ENCODE measurements around the gene GFPT1. TPM values are rescaled to one million over a fixed set of nuclear protein-coding genes. Genes with fewer than 3 reads are reported as not detected.

The GFPT1 gene
- total RNA-seq, 2 experiments from 2014 or later, result 23.5 to 26.1 TPM

DNA sequence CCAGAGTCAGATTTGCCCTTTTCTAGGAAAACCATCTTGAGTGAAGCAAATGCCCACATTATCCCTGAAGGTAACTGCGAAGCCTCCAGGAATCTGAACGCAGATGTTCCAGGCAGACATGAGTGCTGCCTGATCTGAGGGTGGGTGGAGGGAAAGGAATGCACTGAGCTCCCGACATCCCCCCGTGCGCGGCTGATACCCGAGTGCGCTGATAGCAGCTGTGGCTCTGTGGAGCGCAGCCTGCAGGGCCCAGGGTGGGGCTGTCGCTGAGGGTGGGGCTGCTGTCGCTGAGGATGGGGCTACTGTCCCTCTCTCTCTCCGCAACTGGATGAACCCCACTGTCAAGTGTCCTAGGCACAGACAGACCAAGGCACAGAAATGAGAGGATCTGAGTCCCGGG lies 82.4 kb downstream of the GFPT1 start:
- Mint-ChIP-seq H3K36me3 (ENCODE audit: low read depth) (no peaks in the 10 kb centered on the region), H3K27ac (no peak overlapping the region), H3K4me3 (no peak overlapping the region), H3K4me1 (ENCODE audit: low read depth) (peaks cover 12% of the 10 kb centered on the region), H3K27me3 (ENCODE audit: low read depth) (peaks cover 44% of the 10 kb centered on the region), H3K9me3 (ENCODE audit: insufficient read depth) (no peaks in the 10 kb centered on the region)
- POLR2A ChIA-PET, result interaction anchor here (0.9 kb wide), 1 partner anchor 10 kb away, joined by 3 read pairs; no protein-coding TSS in a partner anchor
- CTCF ChIA-PET, result interaction anchor here (1.2 kb wide), 1 partner anchor 14 kb away, joined by 3 read pairs; no protein-coding TSS in a partner anchor
- DNase-seq (no peak), ATAC-seq (no peak)

DNA sequence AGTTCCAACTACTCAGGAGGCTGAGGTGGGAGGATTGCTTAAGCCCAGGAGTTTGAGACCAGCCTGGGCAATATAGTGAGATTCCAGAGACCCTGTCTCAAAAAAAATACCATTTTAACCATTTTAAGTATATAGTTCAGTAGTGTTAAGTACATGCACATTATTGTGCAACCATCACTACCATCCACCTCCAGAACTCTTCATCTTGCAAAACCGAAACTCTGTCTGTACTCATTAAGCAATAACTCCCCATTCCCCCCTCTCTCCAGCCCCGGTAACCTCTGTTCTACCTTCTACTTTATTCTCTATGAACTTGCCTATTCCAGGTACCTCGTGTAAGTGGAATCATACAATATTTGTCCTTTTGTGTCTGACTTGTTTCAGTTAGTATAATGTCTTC lies 86.4 kb downstream of the GFPT1 start:
- Mint-ChIP-seq H3K27ac (no peak overlapping the region), H3K36me3 (ENCODE audit: low read depth) (no peaks in the 10 kb centered on the region), H3K9me3 (ENCODE audit: insufficient read depth) (no peaks in the 10 kb centered on the region), H3K4me3 (no peak overlapping the region), H3K4me1 (ENCODE audit: low read depth) (no peaks in the 10 kb centered on the region), H3K27me3 (ENCODE audit: low read depth) (peaks cover 31% of the 10 kb centered on the region)
- ChIA-PET CTCF (no interaction called here), POLR2A (no interaction called here)
- no peak for DNase-seq
- no peak for ATAC-seq

DNA sequence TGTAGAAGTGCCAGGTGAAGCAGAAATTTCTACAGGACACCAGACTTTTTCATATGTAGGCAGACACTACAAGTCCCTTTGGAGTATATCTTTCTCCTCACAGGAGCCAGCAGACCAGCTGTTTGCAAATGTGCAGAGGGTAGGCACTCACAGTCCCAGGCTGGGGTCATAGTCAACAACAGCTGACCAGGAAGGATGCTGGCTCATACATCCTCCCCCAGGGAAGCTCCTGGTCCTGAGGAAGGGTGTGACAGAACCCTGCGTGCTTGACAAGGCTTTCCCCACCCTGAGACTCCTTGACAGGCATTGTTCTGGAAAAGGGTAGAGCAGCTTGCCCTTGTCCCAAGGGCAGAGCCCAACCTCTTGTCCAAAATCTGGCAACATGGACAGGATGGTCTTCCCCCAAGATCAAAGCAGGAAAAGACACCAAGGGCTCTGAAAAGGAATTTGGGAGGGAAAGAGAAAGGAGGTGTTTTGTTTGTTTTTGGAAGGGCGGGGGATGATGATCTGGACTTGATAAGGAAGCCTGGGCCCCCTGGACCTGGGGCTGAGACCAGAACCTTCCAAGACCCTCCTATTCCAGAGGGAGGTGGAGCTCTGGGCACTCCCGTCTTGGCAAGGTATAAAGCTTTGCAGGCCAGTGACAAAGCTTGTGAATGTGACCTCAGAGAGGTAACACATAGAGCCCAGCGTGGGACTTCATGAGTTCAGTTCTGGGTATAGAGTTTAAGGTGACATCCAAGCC lies 87.1 kb downstream of the GFPT1 start:
- H3K27ac Mint-ChIP-seq, result no peak overlapping the region
- H3K9me3 Mint-ChIP-seq (ENCODE audit: insufficient read depth), result no peaks in the 10 kb centered on the region
- no peak for DNase-seq
- CTCF ChIA-PET, result no interaction called here
- POLR2A ChIA-PET, result no interaction called here
- ATAC-seq, result no peak
- H3K27me3 Mint-ChIP-seq (ENCODE audit: low read depth), result peaks cover 25% of the 10 kb centered on the region
- no peaks in the 10 kb centered on the region for H3K36me3 Mint-ChIP-seq (ENCODE audit: low read depth)
- H3K4me3 Mint-ChIP-seq, result no peak overlapping the region
- H3K4me1 Mint-ChIP-seq (ENCODE audit: low read depth), result no peaks in the 10 kb centered on the region

DNA sequence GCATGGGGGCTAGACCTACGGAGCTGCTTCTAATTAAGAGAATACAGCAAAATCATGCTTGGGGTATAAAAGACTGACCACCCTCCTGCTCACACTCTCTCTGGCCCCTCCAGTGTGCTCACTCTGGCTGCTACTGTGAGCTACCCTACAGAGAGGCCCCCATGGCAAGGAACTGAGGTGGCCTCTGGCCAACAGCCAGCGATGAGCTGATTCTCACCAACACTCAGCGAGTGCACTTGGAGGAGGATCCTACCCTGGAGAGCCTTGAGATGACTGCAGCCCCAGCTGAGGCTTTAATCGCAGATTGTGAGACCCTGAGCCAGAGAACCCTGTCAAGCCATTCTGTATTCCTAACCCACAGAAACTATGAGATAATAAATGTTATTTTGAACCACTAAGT lies 88.2 kb downstream of the GFPT1 start:
- Mint-ChIP-seq H3K27ac (no peak overlapping the region), H3K4me1 (ENCODE audit: low read depth) (no peaks in the 10 kb centered on the region), H3K9me3 (ENCODE audit: insufficient read depth) (no peaks in the 10 kb centered on the region), H3K27me3 (ENCODE audit: low read depth) (peaks cover 18% of the 10 kb centered on the region), H3K36me3 (ENCODE audit: low read depth) (no peaks in the 10 kb centered on the region), H3K4me3 (no peak overlapping the region)
- DNase-seq (no peak), ATAC-seq (no peak)
- POLR2A ChIA-PET, result no interaction called here
- CTCF ChIA-PET, result no interaction called here

DNA sequence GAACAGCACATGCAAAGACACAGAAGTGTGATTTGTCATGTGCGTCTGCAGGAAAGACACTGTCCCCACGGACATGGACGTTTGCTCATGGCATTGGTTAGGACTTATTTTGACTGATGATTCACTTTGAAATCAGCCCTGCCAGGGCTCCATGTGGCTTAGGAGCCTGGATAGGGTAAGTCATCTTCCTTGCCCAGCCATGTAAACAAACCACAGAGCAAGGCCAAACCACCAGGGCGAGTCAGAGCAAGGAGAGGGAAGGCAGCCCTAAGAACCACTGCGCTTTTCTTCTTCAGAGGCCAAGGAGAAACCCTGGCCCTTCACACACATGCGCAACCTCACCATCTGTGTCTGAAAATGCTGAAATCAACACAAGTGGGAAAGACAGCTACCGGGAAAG lies 88.8 kb downstream of the GFPT1 start:
- peaks cover 17% of the 10 kb centered on the region for H3K27me3 Mint-ChIP-seq (ENCODE audit: low read depth)
- no peak overlapping the region for H3K4me3 Mint-ChIP-seq
- POLR2A ChIA-PET, result no interaction called here
- no peak for DNase-seq
- CTCF ChIA-PET, result no interaction called here
- ATAC-seq, result no peak
- H3K36me3 Mint-ChIP-seq (ENCODE audit: low read depth), result no peaks in the 10 kb centered on the region
- no peak overlapping the region for H3K27ac Mint-ChIP-seq
- H3K9me3 Mint-ChIP-seq (ENCODE audit: insufficient read depth), result no peaks in the 10 kb centered on the region
- H3K4me1 Mint-ChIP-seq (ENCODE audit: low read depth), result no peaks in the 10 kb centered on the region

DNA sequence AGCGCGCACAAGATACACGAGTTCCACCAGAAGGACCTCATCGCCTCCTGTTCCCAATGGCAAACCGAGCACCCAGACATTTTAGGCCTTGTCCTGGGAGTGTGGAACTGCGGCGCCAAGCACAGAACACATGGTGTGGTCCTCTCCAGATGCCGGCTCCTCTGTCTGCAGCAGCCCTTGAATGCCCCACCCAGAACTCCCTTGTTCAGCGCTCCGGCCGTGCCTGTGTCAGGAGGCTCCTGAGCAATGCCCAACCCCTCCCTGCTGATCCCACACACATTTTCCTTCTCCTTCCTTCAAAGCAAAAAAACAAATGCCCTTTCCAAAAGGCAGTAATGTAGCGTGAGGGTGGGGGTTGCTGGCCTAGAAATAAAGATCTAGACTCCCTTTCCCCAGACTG lies 89.8 kb downstream of the GFPT1 start:
- Mint-ChIP-seq H3K9me3 (ENCODE audit: insufficient read depth) (no peaks in the 10 kb centered on the region), H3K27ac (no peak overlapping the region), H3K4me1 (ENCODE audit: low read depth) (no peaks in the 10 kb centered on the region), H3K27me3 (ENCODE audit: low read depth) (peaks cover 12% of the 10 kb centered on the region), H3K4me3 (no peak overlapping the region), H3K36me3 (ENCODE audit: low read depth) (no peaks in the 10 kb centered on the region)
- no peak for ATAC-seq
- DNase-seq, result no peak
- ChIA-PET CTCF (no interaction called here), POLR2A (no interaction called here)

DNA sequence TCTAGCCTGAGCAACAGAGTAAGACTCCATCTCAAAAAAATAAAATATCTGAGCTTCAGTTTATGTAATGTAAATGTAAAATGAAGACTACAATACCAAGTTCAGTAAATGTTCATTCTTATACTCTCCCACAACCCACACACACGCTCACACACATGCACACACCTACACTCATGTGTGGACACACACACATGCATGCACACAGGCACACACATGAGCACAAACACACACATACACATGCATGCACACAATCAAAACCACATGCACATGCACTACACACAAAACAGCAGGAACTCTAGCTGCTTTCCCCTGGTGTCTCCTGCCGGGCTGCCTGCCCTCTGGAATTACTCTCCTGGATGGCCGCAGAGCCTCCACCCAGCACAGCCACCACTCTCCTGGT lies 90.6 kb downstream of the GFPT1 start:
- Mint-ChIP-seq H3K4me1 (ENCODE audit: low read depth) (no peaks in the 10 kb centered on the region), H3K27me3 (ENCODE audit: low read depth) (peaks cover 5% of the 10 kb centered on the region), H3K4me3 (no peak overlapping the region), H3K27ac (no peak overlapping the region), H3K9me3 (ENCODE audit: insufficient read depth) (no peaks in the 10 kb centered on the region), H3K36me3 (ENCODE audit: low read depth) (no peaks in the 10 kb centered on the region)
- ATAC-seq, result no peak
- CTCF ChIA-PET, result interaction anchor here (1.0 kb wide), 1 partner anchor 10 kb away, joined by 4 read pairs; no protein-coding TSS in a partner anchor
- POLR2A ChIA-PET, result no interaction called here
- DNase-seq, result no peak

DNA sequence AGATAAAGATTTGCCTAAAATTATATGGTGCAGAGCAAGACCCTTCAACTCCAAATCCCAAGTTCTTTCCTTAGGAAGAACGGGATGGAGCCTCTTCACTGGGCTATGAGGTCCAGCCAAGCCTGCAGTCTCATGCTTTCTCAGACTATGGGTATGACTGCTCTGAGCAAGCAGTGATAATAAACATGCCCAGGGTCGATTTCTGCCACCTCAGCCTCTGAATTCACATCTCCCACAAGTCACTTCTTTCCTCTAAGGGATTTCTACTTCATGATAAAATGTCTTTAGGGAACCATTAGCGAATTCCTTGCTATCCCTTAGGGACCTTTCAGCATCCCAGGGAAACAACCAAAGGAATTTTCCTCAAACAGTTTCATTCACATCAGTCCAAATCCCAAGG lies 94.8 kb downstream of the GFPT1 start:
- no peak for ATAC-seq
- Mint-ChIP-seq H3K4me1 (ENCODE audit: low read depth) (no peaks in the 10 kb centered on the region), H3K27me3 (ENCODE audit: low read depth) (peaks cover 9% of the 10 kb centered on the region), H3K4me3 (no peak overlapping the region), H3K9me3 (ENCODE audit: insufficient read depth) (no peaks in the 10 kb centered on the region), H3K27ac (no peak overlapping the region), H3K36me3 (ENCODE audit: low read depth) (no peaks in the 10 kb centered on the region)
- ChIA-PET CTCF (no interaction called here), POLR2A (no interaction called here)
- no peak for DNase-seq

DNA sequence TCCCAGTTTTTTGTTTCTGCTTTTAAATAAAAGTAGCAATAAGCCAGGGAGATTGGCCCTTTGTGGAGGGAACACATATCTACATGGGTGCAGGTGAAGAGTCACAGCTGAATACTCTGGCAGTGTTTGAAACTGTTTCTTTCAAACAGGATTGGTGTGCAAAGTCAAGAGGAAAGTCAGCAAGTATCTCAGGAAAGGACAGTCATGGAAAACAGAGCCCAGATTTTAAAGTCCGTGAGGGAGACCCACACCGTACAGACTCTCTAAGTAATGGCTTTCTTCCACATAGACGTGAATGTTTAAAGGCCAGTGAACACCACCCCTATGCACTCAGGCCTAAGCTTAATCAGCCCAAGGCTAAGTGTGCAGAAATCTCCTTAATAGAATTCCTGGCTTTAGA lies 95.3 kb downstream of the GFPT1 start:
- Mint-ChIP-seq H3K4me3 (no peak overlapping the region), H3K4me1 (ENCODE audit: low read depth) (no peaks in the 10 kb centered on the region), H3K27ac (no peak overlapping the region), H3K36me3 (ENCODE audit: low read depth) (no peaks in the 10 kb centered on the region), H3K27me3 (ENCODE audit: low read depth) (peaks cover 9% of the 10 kb centered on the region), H3K9me3 (ENCODE audit: insufficient read depth) (no peaks in the 10 kb centered on the region)
- ATAC-seq, result no peak
- no peak for DNase-seq
- ChIA-PET CTCF (interaction anchor here (1.2 kb wide), 1 partner anchor 14 kb away, joined by 3 read pairs; no protein-coding TSS in a partner anchor), POLR2A (no interaction called here)

DNA sequence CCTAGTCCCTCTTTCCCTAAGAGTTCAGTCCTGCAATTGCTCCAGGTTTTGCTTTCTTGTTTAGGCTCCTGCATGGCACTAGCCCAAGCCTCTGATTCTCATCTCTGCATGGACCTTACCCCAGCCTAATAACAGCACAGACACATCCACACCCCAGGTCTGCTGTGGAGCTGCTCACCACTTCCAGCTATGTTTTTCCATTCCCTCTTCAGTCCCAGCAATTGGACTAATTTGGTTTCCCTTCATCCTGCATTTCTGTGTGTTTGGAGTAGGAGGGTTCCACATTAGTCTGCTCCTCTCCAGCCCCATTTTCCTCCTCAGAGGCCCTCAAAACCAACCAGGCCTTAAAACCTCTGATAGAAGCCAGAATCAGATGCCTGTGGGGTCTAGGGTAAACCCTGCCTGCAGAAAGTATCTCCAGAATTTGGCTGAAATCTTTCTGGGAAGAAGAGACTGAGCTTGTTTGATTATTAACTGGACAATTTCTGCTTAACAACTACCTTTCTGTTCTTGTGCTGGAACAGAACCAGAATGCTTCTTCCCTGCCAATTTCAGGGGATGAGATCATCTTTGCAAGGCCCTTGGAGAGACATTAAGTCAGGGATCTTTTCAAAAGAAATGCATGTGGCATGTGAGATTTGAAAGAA lies 95.9 kb downstream of the GFPT1 start:
- Mint-ChIP-seq H3K27ac (no peak overlapping the region), H3K4me3 (no peak overlapping the region), H3K27me3 (ENCODE audit: low read depth) (peaks cover 9% of the 10 kb centered on the region), H3K4me1 (ENCODE audit: low read depth) (peaks cover 1% of the 10 kb centered on the region), H3K9me3 (ENCODE audit: insufficient read depth) (no peaks in the 10 kb centered on the region), H3K36me3 (ENCODE audit: low read depth) (no peaks in the 10 kb centered on the region)
- ATAC-seq (no peak), DNase-seq (no peak)
- CTCF ChIA-PET, result interaction anchor here (0.9 to 1.2 kb wide), 2 partner anchors 13 to 15 kb away, joined by 3 read pairs; no protein-coding TSS in a partner anchor
- POLR2A ChIA-PET, result no interaction called here

DNA sequence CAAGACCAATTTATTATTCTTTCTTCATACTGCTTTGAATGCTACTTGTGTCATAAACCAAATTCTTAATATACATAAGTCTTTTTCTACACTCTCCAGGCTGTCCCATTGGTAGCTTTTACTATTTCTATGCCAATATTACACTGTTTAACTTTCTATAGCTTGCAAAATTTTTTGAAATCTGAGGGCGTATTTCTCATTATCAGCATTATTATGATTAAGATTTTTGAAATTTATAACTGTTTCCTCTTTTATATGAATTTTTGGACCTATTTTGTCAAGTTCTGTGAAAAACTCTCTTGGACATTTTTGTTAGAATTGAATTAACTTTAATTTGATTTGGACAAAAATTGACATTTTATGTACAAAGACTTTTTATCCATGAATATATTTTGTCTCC lies 98.6 kb downstream of the GFPT1 start:
- ChIA-PET POLR2A (interaction anchor here (0.6 kb wide), 1 partner anchor 13 kb away, joined by 3 read pairs; no protein-coding TSS in a partner anchor), CTCF (no interaction called here)
- no peak overlapping the region for H3K4me3 Mint-ChIP-seq
- H3K27ac Mint-ChIP-seq, result no peak overlapping the region
- ATAC-seq (no peak), DNase-seq (no peak)
- peaks cover 4% of the 10 kb centered on the region for H3K4me1 Mint-ChIP-seq (ENCODE audit: low read depth)
- no peaks in the 10 kb centered on the region for H3K36me3 Mint-ChIP-seq (ENCODE audit: low read depth)
- no peaks in the 10 kb centered on the region for H3K9me3 Mint-ChIP-seq (ENCODE audit: insufficient read depth)
- peaks cover 9% of the 10 kb centered on the region for H3K27me3 Mint-ChIP-seq (ENCODE audit: low read depth)

DNA sequence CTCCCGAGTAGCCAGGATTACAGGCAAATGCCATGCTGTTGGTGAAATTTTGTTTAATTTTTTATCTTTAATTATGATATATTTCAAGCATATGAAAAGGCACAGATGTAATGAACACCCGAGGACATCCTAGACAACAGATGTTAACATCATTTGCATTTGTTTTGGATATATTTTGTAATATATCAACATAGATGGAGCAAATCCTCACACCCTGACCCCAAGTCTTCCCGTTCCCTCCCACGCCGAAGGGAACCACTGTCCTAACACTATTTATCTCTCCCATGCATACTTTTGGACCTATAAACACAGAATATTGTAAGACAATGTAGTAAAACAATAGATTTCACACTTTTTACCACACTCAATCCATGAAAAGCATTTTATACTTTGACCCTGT lies 99.5 kb downstream of the GFPT1 start:
- Mint-ChIP-seq H3K27ac (no peak overlapping the region), H3K36me3 (ENCODE audit: low read depth) (no peaks in the 10 kb centered on the region), H3K27me3 (ENCODE audit: low read depth) (peaks cover 15% of the 10 kb centered on the region), H3K4me1 (ENCODE audit: low read depth) (peaks cover 4% of the 10 kb centered on the region), H3K9me3 (ENCODE audit: insufficient read depth) (no peaks in the 10 kb centered on the region), H3K4me3 (no peak overlapping the region)
- CTCF ChIA-PET, result no interaction called here
- ATAC-seq (no peak), DNase-seq (no peak)
- POLR2A ChIA-PET, result no interaction called here

Data from activated CD8-positive, alpha-beta T cell treated with anti-CD3 and anti-CD28 coated beads, Interleukin-2, amount 10 ng/mL, durations not matched to agents 7 days and 5 days (primary cell).